ENCODE measurements around the gene MARCO. TPM values are rescaled to one million over a fixed set of nuclear protein-coding genes. Genes with fewer than 3 reads are reported as not detected.
"Not testable (repeated sequence)": the region's sequence is repeated elsewhere in the genome, so short reads cannot be mapped to it uniquely, and the experiment has no call there.

The MARCO gene
- total and polyA plus RNA-seq, 4 donors = 21.8 to 113 (median 61.6) TPM

GRCh38 chr2:118994778-118995177 is 52.8 kb downstream of the MARCO start:
- TF ChIP-seq ATF3 (IDR thresholded peaks at IDR 0.05) = no peak
- TF ChIP-seq SP1 (IDR thresholded peaks at IDR 0.05) = no peak
- no peak for TF ChIP-seq TAF1 (conservative IDR thresholded peaks at IDR 0.05)
- no peak for TF ChIP-seq JUND (IDR thresholded peaks at IDR 0.05)
- TF ChIP-seq ZBTB33 (IDR thresholded peaks at IDR 0.05) = no peak
- no peak for TF ChIP-seq FOXA2 (IDR thresholded peaks at IDR 0.05)
- TF ChIP-seq CTCF (IDR thresholded peaks at IDR 0.05; ENCODE audit: low read depth, low read length, missing input control) = no peak
- no peak for TF ChIP-seq GABPA (IDR thresholded peaks at IDR 0.05 in 1 of 2, conservative IDR thresholded peaks at IDR 0.05 in 1 of 2)
- TF ChIP-seq FOXA1 (IDR thresholded peaks at IDR 0.05) = no peak
- TF ChIP-seq EGR1 (IDR thresholded peaks at IDR 0.05; ENCODE audit: low read depth in 2 of 2) = no peak
- TF ChIP-seq YY1 (IDR thresholded peaks at IDR 0.05) = no peak
- no peak for TF ChIP-seq RXRA (IDR thresholded peaks at IDR 0.05)
- TF ChIP-seq HNF4G (IDR thresholded peaks at IDR 0.05) = no peak
- TF ChIP-seq NR2F2 (IDR thresholded peaks at IDR 0.05) = no peak
- TF ChIP-seq RAD21 (IDR thresholded peaks at IDR 0.05) = no peak
- no peak for TF ChIP-seq REST (IDR thresholded peaks at IDR 0.05)
- no peak for TF ChIP-seq MAX (IDR thresholded peaks at IDR 0.05)
- H3K36me3 ChIP-seq (ENCODE audit: control insufficient read depth in 4 of 4, insufficient read depth in 3 of 4, low read depth in 1 of 4, low read length in 3 of 4) = no peaks in the 10 kb centered on the region
- no peaks in the 10 kb centered on the region for H3K4me1 ChIP-seq (ENCODE audit: control insufficient read depth in 4 of 4, insufficient read depth in 4 of 4, low read length in 3 of 4)
- WGBS = 75% methylated on average over 2 of the region's 2 CpGs
- H3K27ac ChIP-seq (ENCODE audit: low read depth in 1 of 2, low read length in 2 of 2) = no peak overlapping the region
- H3K4me3 ChIP-seq (ENCODE audit: low read depth in 1 of 3, low read length in 3 of 3) = no peak overlapping the region
- no peak for DNase-seq (ENCODE audit: low spot score)
- no peaks in the 10 kb centered on the region for H3K27me3 ChIP-seq (ENCODE audit: control insufficient read depth in 4 of 4, insufficient read depth in 4 of 4, low read length in 3 of 4)
- H3K9ac ChIP-seq (ENCODE audit: low read depth in 1 of 2, low read length in 2 of 2) = no peak overlapping the region
- peaks cover 0 to 6% (median 0%) of the 10 kb centered on the region in 4 donors for H3K9me3 ChIP-seq (ENCODE audit: control insufficient read depth in 4 of 4, low read length in 3 of 4)

- H3K4me1 ChIP-seq (ENCODE audit: control insufficient read depth in 4 of 4, insufficient read depth in 4 of 4, low read length in 3 of 4); H3K27me3 ChIP-seq (ENCODE audit: control insufficient read depth in 4 of 4, insufficient read depth in 4 of 4, low read length in 3 of 4); H3K9ac ChIP-seq (ENCODE audit: low read depth in 1 of 2, low read length in 2 of 2); DNase-seq (ENCODE audit: low spot score); H3K4me3 ChIP-seq (ENCODE audit: low read depth in 1 of 3, low read length in 3 of 3); H3K9me3 ChIP-seq (ENCODE audit: control insufficient read depth in 4 of 4, low read length in 3 of 4); H3K27ac ChIP-seq (ENCODE audit: low read depth in 1 of 2, low read length in 2 of 2); H3K36me3 ChIP-seq (ENCODE audit: control insufficient read depth in 4 of 4, insufficient read depth in 3 of 4, low read depth in 1 of 4, low read length in 3 of 4): not testable (repeated sequence)
- WGBS = 89% methylated on average over 4 of the region's 4 CpGs
These were observed 61.9 kb downstream of the MARCO start for GRCh38 chr2:119003856-119004255.
